ENCODE data around the gene NRF1.

DNA sequence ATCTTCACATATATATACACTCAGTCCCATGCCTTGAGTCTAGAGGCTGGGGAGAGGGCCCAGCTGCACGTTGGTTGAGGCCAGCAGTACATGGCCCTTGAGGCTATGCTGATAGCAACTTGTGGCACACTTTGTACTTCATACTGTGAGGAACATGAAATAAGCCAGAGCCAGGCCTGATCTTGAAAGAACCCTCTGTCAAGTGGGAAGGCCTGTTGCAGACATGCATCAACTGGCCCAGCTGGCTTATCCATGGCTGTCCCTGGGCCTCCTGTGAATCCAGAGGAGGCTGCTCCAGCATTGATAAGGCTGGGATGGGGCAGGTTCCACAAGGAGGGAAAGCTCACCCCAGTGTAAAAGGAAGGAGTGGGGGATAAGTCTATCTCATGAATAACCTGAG, 140.4 kb downstream of the NRF1 start:
- TF ChIP-seq POLR2A (IDR thresholded peaks at IDR 0.05; ENCODE audit: control extremely low read depth in 1 of 2, low read depth in 2 of 2, low read length in 2 of 2) (no peak), RAD21 (IDR thresholded peaks at IDR 0.05 in 1 of 2, conservative IDR thresholded peaks at IDR 0.05 in 1 of 2; ENCODE audit: low read depth in 2 of 2, low read length in 2 of 2) (no peak), JUND (IDR thresholded peaks at IDR 0.05; ENCODE audit: low read length) (no peak), POLR2AphosphoS5 (IDR thresholded peaks at IDR 0.05; ENCODE audit: low read depth, low read length) (no peak)
- TF ChIP-seq, protein P1, sequence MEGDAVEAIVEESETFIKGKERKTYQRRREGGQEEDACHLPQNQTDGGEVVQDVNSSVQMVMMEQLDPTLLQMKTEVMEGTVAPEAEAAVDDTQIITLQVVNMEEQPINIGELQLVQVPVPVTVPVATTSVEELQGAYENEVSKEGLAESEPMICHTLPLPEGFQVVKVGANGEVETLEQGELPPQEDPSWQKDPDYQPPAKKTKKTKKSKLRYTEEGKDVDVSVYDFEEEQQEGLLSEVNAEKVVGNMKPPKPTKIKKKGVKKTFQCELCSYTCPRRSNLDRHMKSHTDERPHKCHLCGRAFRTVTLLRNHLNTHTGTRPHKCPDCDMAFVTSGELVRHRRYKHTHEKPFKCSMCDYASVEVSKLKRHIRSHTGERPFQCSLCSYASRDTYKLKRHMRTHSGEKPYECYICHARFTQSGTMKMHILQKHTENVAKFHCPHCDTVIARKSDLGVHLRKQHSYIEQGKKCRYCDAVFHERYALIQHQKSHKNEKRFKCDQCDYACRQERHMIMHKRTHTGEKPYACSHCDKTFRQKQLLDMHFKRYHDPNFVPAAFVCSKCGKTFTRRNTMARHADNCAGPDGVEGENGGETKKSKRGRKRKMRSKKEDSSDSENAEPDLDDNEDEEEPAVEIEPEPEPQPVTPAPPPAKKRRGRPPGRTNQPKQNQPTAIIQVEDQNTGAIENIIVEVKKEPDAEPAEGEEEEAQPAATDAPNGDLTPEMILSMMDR (IDR thresholded peaks at IDR 0.05; ENCODE audit: control extremely low read depth in 1 of 3, insufficient read depth in 1 of 3, low read depth in 1 of 3, low read length in 3 of 3), result no peak
